Panc1 (cell line): ENCODE data around the gene SLIT1. TPM values are rescaled to one million over a fixed set of nuclear protein-coding genes. Genes with fewer than 3 reads are reported as not detected.

Source experiments
- ATAC-seq: fragments of 200-7000 bp; cut with Tn5 transposase; 2 replicates; pipeline ENCODE4 v1.9.1; 2020; ENCODE audit warnings: mild to moderate bottlenecking, moderate library complexity
- BruUV-seq: library from RNA; stranded (reverse); fragments of 400-500 nt; replicated peaks from 2 replicates; lab custom pipeline; 2021; lab: Mats Ljungman, UMichigan
- CTCF ChIA-PET: fragments of 300-600 bp; sonication (Branson Sonifier 250); formaldehyde crosslinking; loops from one replicate; lab custom pipeline; 2022; ENCODE audit warnings: antibody characterized with exemption; lab: Charles Lee
- POLR2A ChIA-PET: fragments of 300-600 bp; sonication (Branson Sonifier 250); formaldehyde crosslinking; loops from one replicate; lab custom pipeline; 2022; ENCODE audit warnings: antibody characterized with exemption; lab: Charles Lee
- DNase-seq: peaks from one replicate; pipeline ENCODE4 v3.0.0-alpha.2; 2010; ENCODE audit warnings: low read depth, low spot score
- H3K27ac ChIP-seq: 2 replicates; pipeline ENCODE4 v1.5.1; 2011; ENCODE audit warnings: mild to moderate bottlenecking, low read length, inconsistent platforms
- H3K27me3 ChIP-seq: fragments of 200-500 bp; sonication (Bioruptor generic); 2 replicates; pipeline ENCODE4 v1.6.0; 2014; ENCODE audit warnings: low read length, inconsistent platforms; ENCODE audit not compliant: control insufficient read depth, insufficient read depth
- H3K36me3 ChIP-seq: fragments of 200-500 bp; sonication (Bioruptor generic); 2 replicates; pipeline ENCODE4 v1.5.1; 2014; ENCODE audit warnings: inconsistent platforms, mild to moderate bottlenecking, low read length, moderate library complexity; ENCODE audit not compliant: control insufficient read depth, insufficient read depth
- H3K4me1 ChIP-seq: 2 replicates; pipeline ENCODE4 v1.5.1; 2011; ENCODE audit warnings: inconsistent platforms, mild to moderate bottlenecking, low read length, moderate library complexity; ENCODE audit not compliant: control insufficient read depth, insufficient read depth
- H3K4me3 ChIP-seq, 2 experiments: 2 replicates each; pipeline ENCODE4 v1.5.1; 2011 to 2012; ENCODE audit warnings: low read depth in 2 of 2, low read length in 2 of 2, mild to moderate bottlenecking in 2 of 2, inconsistent platforms in 1 of 2, moderate library complexity in 1 of 2
- H3K9me3 ChIP-seq: fragments of 200-500 bp; sonication (Bioruptor generic); 2 replicates; pipeline ENCODE4 v1.5.1; 2014; ENCODE audit warnings: low read depth, mild to moderate bottlenecking, inconsistent platforms, low read length, moderate library complexity; ENCODE audit not compliant: control insufficient read depth, insufficient read depth
- POLR2AphosphoS5 ChIP-seq: IDR thresholded peaks from 2 replicates; pipeline ENCODE4 v1.6.1; 2012; ENCODE audit warnings: mild to moderate bottlenecking, low read depth, low read length, moderate library complexity
- SIN3A ChIP-seq: IDR thresholded peaks from 2 replicates; pipeline ENCODE4 v1.6.1; 2012; ENCODE audit warnings: low read depth, mild to moderate bottlenecking, low read length, moderate library complexity, borderline replicate concordance; ENCODE audit not compliant: insufficient read depth
- TCF7L2 ChIP-seq: IDR thresholded peaks from 2 replicates; pipeline ENCODE4 v1.6.1; 2011; ENCODE audit warnings: mild to moderate bottlenecking, low read depth, low read length, inconsistent platforms
- in situ Hi-C: cut with HindIII; loops from 2 replicates; pipeline ENCODE4 v1.10.0; 2016; ENCODE audit warnings: low sequenced_read_pairs, low pct_unique_long_range_greater_than_20kb
- intact Hi-C: fragments of 100-400 bp; cut with micrococcal nuclease; formaldehyde crosslinking; loops from one replicate; pipeline ENCODE4 v1.10.0; 2022; ENCODE audit not compliant: unreplicated experiment
- total RNA-seq: library from RNA; stranded (reverse); gene quantifications from one replicate; pipeline ENCODE4 v1.2.1, GENCODE V29; 2021; ENCODE audit not compliant: unreplicated experiment
- TF ChIP-seq, protein P1 (sequence below), 2 experiments: IDR thresholded peaks; 2 replicates each; pipeline ENCODE4 v1.6.1; 2011 to 2012; ENCODE audit warnings: low read depth in 2 of 2, control low read depth in 1 of 2, low read length in 1 of 2, mild to moderate bottlenecking in 1 of 2, moderate library complexity in 1 of 2; ENCODE audit not compliant: insufficient read depth in 1 of 2
- TF ChIP-seq, protein P2 (sequence below): fragments of 450-650 bp; IDR thresholded peaks from 2 replicates; pipeline ENCODE4 v1.5.1; 2017; ENCODE audit warnings: mild to moderate bottlenecking

Gene SLIT1
- total RNA-seq, 1 experiment from 2014 or later: 2.6 TPM

DNA sequence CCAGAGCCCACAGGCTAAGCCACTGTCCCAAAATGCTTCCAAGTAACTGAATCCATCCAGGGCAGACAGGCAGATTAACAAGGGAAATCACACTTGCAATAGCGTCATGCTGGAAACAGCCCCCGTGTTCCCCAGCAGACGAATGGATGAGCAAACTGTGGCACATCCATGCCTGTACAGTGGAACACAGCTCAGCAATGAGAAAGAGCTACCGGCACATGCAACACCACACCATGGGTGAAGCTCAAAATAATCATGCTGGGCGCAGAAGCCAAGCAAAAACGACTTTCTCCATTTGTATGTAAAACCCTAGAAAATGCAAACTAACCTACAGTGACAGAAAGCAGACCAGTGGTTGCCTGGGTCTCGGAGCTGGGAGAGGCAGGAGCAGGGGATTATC, 153.1 kb downstream of the SLIT1 start:
- H3K36me3 ChIP-seq: no peaks in the 10 kb centered on the region
- intact Hi-C loops (no loop called here), in situ Hi-C loops (no loop called here)
- POLR2A ChIA-PET: interaction anchor here (0.6 to 0.7 kb wide), 2 partner anchors 10 to 75 kb away, joined by 6 to 12 read pairs; no protein-coding TSS in a partner anchor
- no peak for TF ChIP-seq TCF7L2
- DNase-seq (no peak), ATAC-seq (no peak)
- H3K4me1 ChIP-seq: 0 out of 2 replicates have a peak, but pooled peaks cover 4% of the 10 kb centered on the region
- no peak overlapping the region for H3K4me3 ChIP-seq
- BruUV-seq: no TSS peak
- CTCF ChIA-PET: interaction anchor here (0.5 to 0.6 kb wide), 2 partner anchors 13 to 29 kb away, joined by 3 read pairs; no protein-coding TSS in a partner anchor
- H3K27me3 ChIP-seq: no peaks in the 10 kb centered on the region; the same call in 1 of the 2 replicates
- no peak overlapping the region for H3K27ac ChIP-seq
- H3K9me3 ChIP-seq: no peaks in the 10 kb centered on the region

GRCh38 chr10:97031459-97031858, 154.3 kb downstream of the SLIT1 start:
- intact Hi-C loops: no loop called here
- POLR2A ChIA-PET: no interaction called here
- Histone ChIP-seq H3K4me3 (no peak overlapping the region), H3K27me3 (no peaks in the 10 kb centered on the region; the same call in 1 of the 2 replicates), H3K9me3 (no peaks in the 10 kb centered on the region), H3K27ac (no peak overlapping the region), H3K4me1 (no peaks in the 10 kb centered on the region), H3K36me3 (no peaks in the 10 kb centered on the region)
- ATAC-seq (no peak), DNase-seq (no peak)
- TF ChIP-seq POLR2AphosphoS5 (no peak), TCF7L2 (no peak)
- TF ChIP-seq, protein P1, sequence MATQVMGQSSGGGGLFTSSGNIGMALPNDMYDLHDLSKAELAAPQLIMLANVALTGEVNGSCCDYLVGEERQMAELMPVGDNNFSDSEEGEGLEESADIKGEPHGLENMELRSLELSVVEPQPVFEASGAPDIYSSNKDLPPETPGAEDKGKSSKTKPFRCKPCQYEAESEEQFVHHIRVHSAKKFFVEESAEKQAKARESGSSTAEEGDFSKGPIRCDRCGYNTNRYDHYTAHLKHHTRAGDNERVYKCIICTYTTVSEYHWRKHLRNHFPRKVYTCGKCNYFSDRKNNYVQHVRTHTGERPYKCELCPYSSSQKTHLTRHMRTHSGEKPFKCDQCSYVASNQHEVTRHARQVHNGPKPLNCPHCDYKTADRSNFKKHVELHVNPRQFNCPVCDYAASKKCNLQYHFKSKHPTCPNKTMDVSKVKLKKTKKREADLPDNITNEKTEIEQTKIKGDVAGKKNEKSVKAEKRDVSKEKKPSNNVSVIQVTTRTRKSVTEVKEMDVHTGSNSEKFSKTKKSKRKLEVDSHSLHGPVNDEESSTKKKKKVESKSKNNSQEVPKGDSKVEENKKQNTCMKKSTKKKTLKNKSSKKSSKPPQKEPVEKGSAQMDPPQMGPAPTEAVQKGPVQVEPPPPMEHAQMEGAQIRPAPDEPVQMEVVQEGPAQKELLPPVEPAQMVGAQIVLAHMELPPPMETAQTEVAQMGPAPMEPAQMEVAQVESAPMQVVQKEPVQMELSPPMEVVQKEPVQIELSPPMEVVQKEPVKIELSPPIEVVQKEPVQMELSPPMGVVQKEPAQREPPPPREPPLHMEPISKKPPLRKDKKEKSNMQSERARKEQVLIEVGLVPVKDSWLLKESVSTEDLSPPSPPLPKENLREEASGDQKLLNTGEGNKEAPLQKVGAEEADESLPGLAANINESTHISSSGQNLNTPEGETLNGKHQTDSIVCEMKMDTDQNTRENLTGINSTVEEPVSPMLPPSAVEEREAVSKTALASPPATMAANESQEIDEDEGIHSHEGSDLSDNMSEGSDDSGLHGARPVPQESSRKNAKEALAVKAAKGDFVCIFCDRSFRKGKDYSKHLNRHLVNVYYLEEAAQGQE (IDR thresholded peaks at IDR 0.05; ENCODE audit: insufficient read depth in 1 of 2, low read depth in 2 of 2, low read length in 1 of 2): no peak
- TF ChIP-seq, protein P2, sequence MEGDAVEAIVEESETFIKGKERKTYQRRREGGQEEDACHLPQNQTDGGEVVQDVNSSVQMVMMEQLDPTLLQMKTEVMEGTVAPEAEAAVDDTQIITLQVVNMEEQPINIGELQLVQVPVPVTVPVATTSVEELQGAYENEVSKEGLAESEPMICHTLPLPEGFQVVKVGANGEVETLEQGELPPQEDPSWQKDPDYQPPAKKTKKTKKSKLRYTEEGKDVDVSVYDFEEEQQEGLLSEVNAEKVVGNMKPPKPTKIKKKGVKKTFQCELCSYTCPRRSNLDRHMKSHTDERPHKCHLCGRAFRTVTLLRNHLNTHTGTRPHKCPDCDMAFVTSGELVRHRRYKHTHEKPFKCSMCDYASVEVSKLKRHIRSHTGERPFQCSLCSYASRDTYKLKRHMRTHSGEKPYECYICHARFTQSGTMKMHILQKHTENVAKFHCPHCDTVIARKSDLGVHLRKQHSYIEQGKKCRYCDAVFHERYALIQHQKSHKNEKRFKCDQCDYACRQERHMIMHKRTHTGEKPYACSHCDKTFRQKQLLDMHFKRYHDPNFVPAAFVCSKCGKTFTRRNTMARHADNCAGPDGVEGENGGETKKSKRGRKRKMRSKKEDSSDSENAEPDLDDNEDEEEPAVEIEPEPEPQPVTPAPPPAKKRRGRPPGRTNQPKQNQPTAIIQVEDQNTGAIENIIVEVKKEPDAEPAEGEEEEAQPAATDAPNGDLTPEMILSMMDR: no peak
- CTCF ChIA-PET: no interaction called here
- no TSS peak for BruUV-seq
- in situ Hi-C loops: no loop called here

DNA sequence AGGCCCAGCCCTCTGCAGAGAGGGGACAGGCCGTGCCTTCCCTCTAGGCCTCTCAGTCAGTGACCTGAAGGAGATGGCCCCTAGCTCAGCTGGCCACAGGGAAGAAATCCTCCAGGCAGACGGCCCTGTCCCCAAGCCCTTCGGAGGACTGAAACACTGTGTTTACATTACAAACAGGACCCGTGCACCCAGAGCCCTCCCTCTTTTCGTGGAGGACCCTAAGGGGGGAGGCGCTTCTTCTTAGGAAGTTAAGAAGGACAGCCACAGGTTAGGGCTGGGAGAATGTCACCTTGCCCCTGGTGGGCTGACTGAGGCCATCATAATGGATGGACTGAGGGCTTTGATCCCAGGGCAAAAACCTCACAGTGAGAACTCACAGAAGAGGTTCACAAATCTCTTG, 154.9 kb downstream of the SLIT1 start:
- ChIA-PET POLR2A (no interaction called here), CTCF (no interaction called here)
- Histone ChIP-seq H3K27me3 (no peaks in the 10 kb centered on the region; the same call in 1 of the 2 replicates), H3K27ac (no peak overlapping the region), H3K36me3 (no peaks in the 10 kb centered on the region), H3K4me1 (no peaks in the 10 kb centered on the region), H3K9me3 (no peaks in the 10 kb centered on the region), H3K4me3 (no peak overlapping the region)
- ATAC-seq: 0 out of 2 replicates have a peak, but pooled peaks have one; percentile 13
- BruUV-seq: no TSS peak
- TF ChIP-seq, protein P2: no peak
- TF ChIP-seq POLR2AphosphoS5 (no peak), SIN3A (no peak), TCF7L2 (no peak)
- TF ChIP-seq, protein P1 (IDR thresholded peaks at IDR 0.05; ENCODE audit: insufficient read depth in 1 of 2, low read depth in 2 of 2, low read length in 1 of 2): no peak
- in situ Hi-C loops: no loop called here
- DNase-seq: no peak
- intact Hi-C loops: no loop called here
